ENCODE results near the gene MRPS14. TPM values are rescaled to one million over a fixed set of nuclear protein-coding genes. Genes with fewer than 3 reads are reported as not detected.

The MRPS14 gene
- total RNA-seq, 1 experiment from 2014 or later, result 29.4 TPM

DNA sequence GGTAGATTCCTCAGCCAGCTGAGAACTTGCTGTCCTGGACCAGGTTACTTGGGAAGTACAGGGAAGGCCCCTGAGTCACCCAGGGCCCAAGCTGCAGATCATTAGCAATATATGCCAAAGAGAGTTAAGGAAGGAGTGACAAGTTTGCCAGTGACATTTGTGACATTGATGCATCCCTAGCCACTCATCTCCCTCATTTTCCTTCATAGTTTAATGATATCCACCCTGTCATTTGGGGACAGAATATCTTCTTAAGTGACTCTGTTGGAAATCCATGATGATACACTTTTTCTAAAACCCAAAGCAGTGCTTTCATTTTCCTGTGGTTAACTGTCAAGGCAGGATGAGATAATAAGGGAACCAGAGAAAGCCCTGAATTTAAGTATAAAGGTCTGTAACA lies 47.6 kb upstream of the MRPS14 start:
- Histone ChIP-seq H3K9ac (ENCODE audit: low read length) (no peak overlapping the region), H3K79me2 (ENCODE audit: insufficient read depth, low read length) (no peaks in the 10 kb centered on the region), H3K4me2 (ENCODE audit: low read length) (no peak overlapping the region), H3K9me2 (ENCODE audit: insufficient read depth) (no peaks in the 10 kb centered on the region), H3K36me3 (ENCODE audit: control insufficient read depth in 1 of 2, insufficient read depth in 2 of 2, low read length in 2 of 2) (no peaks in the 10 kb centered on the region), H3K27me3 (ENCODE audit: insufficient read depth, low read length) (peaks cover 64% of the 10 kb centered on the region), H4K20me1 (ENCODE audit: insufficient read depth) (no peaks in the 10 kb centered on the region), H3K4me3 (replicated peaks in 1 of 2; ENCODE audit: low read depth in 1 of 2, low read length in 2 of 2) (no peak overlapping the region), H2AFZ (ENCODE audit: low read depth, low read length, poor library complexity, severe bottlenecking) (no peak overlapping the region), H3K27ac (ENCODE audit: low read depth, low read length) (no peak overlapping the region), H3K4me1 (ENCODE audit: control insufficient read depth in 1 of 2, insufficient read depth in 2 of 2, low read length in 2 of 2) (no peaks in the 10 kb centered on the region), H3K9me3 (ENCODE audit: control insufficient read depth in 1 of 2, insufficient read depth in 1 of 2, low read depth in 1 of 2, low read length in 2 of 2) (no peaks in the 10 kb centered on the region)
- TF ChIP-seq ZFX (IDR thresholded peaks at IDR 0.05), result no peak
- POLR2A ChIA-PET, result no interaction called here
- BruUV-seq (replicated peaks), result no TSS peak
- RAD21 ChIA-PET (ENCODE audit: low non-redundant PET in 1 of 2, low total read pairs in 2 of 2, uncharacterized antibody in 2 of 2, unreplicated experiment in 2 of 2), result no interaction called here
- intact Hi-C loops (cut with micrococcal nuclease), result no loop called here
- DNase-seq (ENCODE audit: low read depth, low spot score), result no peak
- no peak for ATAC-seq
- CTCF ChIA-PET, result no interaction called here

DNA sequence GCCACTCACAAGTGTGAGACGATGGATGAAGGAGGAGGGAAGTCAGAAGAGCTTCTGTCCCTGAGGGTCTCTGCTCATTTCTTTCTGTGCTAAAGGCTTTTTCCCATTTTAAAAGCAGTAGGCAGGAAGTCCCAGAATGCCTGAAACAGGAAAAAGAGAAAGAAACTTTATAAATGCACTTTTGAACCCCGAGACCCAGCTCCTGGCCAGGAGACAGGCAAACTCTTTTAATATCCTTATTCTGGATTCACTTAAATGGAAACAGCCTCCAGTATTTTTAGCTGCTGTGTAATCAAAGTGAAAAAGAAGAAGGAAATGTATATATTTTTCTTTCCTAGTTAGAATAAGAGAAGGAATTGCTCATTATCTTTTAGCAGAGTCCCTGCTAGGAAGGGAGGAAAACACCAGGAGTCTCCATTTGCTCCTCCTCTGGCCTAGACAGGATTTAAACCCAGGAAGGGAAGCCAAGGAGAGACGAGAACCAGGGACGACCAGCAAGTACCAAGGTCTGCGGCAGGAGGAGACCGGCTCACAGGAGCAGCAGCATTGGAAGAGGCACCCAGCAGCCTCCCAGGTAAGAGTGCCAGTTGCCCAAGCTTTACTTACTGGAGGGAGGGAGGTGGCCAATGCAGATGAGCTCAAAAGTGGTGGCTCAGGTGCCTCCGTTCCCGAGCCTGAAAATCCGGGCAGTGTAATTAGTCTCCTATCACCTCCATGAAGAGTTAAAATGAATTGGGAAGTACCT lies 44.3 kb upstream of the MRPS14 start, which contains the start of gene TNN:
Gene TNN, plus strand, starts transcription at position 472 of the 745 bp plus-strand sequence. CDS start 9,586 bp downstream, outside the sequence.
- H3K4me1 ChIP-seq (ENCODE audit: control insufficient read depth in 1 of 2, insufficient read depth in 2 of 2, low read length in 2 of 2), result no peaks in the 10 kb centered on the region
- peaks cover 52% of the 10 kb centered on the region for H3K27me3 ChIP-seq (ENCODE audit: insufficient read depth, low read length)
- no peak within 1 kb of the TSS for H3K4me2 ChIP-seq (ENCODE audit: low read length)
- H3K79me2 ChIP-seq (ENCODE audit: insufficient read depth, low read length), result no peaks in the 10 kb centered on the region
- no peaks in the 10 kb centered on the region for H3K9me2 ChIP-seq (ENCODE audit: insufficient read depth)
- H3K4me3 ChIP-seq (replicated peaks in 1 of 2; ENCODE audit: low read depth in 1 of 2, low read length in 2 of 2), result no peak within 1 kb of the TSS
- intact Hi-C loops (cut with micrococcal nuclease), result no loop called here
- H2AFZ ChIP-seq (ENCODE audit: low read depth, low read length, poor library complexity, severe bottlenecking), result no peak within 1 kb of the TSS
- no TSS peak for BruUV-seq (replicated peaks)
- H3K9me3 ChIP-seq (ENCODE audit: control insufficient read depth in 1 of 2, insufficient read depth in 1 of 2, low read depth in 1 of 2, low read length in 2 of 2), result no peaks in the 10 kb centered on the region
- CTCF ChIA-PET, result no interaction called here
- no peak within 1 kb of the TSS for H3K9ac ChIP-seq (ENCODE audit: low read length)
- no peak within 1 kb of the TSS for H3K27ac ChIP-seq (ENCODE audit: low read depth, low read length)
- POLR2A ChIA-PET, result no interaction called here
- no peak for DNase-seq (ENCODE audit: low read depth, low spot score)
- no peaks in the 10 kb centered on the region for H4K20me1 ChIP-seq (ENCODE audit: insufficient read depth)
- no peaks in the 10 kb centered on the region for H3K36me3 ChIP-seq (ENCODE audit: control insufficient read depth in 1 of 2, insufficient read depth in 2 of 2, low read length in 2 of 2)
- ATAC-seq, result no peak
- RAD21 ChIA-PET (ENCODE audit: low non-redundant PET in 1 of 2, low total read pairs in 2 of 2, uncharacterized antibody in 2 of 2, unreplicated experiment in 2 of 2), result no interaction called here
- TF ChIP-seq TCF7L2 (IDR thresholded peaks at IDR 0.05; ENCODE audit: borderline replicate concordance, extremely low read depth, insufficient read depth, insufficient read length) (no peak), CEBPB (IDR thresholded peaks at IDR 0.05; ENCODE audit: low read depth) (no peak), ATF3 (IDR thresholded peaks at IDR 0.05) (no peak), ZNF274 (IDR thresholded peaks at IDR 0.05; ENCODE audit: low read depth, low read length) (no peak), SRF (IDR thresholded peaks at IDR 0.05; ENCODE audit: low read depth) (no peak), YY1 (IDR thresholded peaks at IDR 0.05; ENCODE audit: extremely low read depth, insufficient replicate concordance, low read depth, low read length) (no peak), ZBTB33 (IDR thresholded peaks at IDR 0.05; ENCODE audit: extremely low read depth, insufficient replicate concordance, low read length) (no peak), POLR2AphosphoS5 (IDR thresholded peaks at IDR 0.05; ENCODE audit: low read depth, low read length) (no peak), SP1 (IDR thresholded peaks at IDR 0.05; ENCODE audit: low read depth) (no peak), EZH2phosphoT487 (IDR thresholded peaks at IDR 0.05; ENCODE audit: borderline replicate concordance) (no peak), JUND (IDR thresholded peaks at IDR 0.05) (no peak), ELF1 (IDR thresholded peaks at IDR 0.05; ENCODE audit: borderline replicate concordance, low read depth) (no peak), RAD21 (IDR thresholded peaks at IDR 0.05; ENCODE audit: low read depth) (no peak), EGR1 (IDR thresholded peaks at IDR 0.05; ENCODE audit: low read depth) (no peak)
- TF ChIP-seq, protein P1, sequence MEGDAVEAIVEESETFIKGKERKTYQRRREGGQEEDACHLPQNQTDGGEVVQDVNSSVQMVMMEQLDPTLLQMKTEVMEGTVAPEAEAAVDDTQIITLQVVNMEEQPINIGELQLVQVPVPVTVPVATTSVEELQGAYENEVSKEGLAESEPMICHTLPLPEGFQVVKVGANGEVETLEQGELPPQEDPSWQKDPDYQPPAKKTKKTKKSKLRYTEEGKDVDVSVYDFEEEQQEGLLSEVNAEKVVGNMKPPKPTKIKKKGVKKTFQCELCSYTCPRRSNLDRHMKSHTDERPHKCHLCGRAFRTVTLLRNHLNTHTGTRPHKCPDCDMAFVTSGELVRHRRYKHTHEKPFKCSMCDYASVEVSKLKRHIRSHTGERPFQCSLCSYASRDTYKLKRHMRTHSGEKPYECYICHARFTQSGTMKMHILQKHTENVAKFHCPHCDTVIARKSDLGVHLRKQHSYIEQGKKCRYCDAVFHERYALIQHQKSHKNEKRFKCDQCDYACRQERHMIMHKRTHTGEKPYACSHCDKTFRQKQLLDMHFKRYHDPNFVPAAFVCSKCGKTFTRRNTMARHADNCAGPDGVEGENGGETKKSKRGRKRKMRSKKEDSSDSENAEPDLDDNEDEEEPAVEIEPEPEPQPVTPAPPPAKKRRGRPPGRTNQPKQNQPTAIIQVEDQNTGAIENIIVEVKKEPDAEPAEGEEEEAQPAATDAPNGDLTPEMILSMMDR (IDR thresholded peaks at IDR 0.05 in 2 of 3, conservative IDR thresholded peaks at IDR 0.05 in 1 of 3; ENCODE audit: borderline replicate concordance in 1 of 3, insufficient read depth in 1 of 3, low read depth in 2 of 3, low read length in 2 of 3), result no peak
- TF ChIP-seq, protein P2, sequence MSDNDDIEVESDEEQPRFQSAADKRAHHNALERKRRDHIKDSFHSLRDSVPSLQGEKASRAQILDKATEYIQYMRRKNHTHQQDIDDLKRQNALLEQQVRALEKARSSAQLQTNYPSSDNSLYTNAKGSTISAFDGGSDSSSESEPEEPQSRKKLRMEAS (IDR thresholded peaks at IDR 0.05), result no peak

All from HCT116 (cell line).